AG09319 (cell line): Measurements from ENCODE around the gene RHBDL1.

ENCODE experiments used
- DNase-seq: peaks from one replicate; pipeline ENCODE4 v3.0.0-alpha.2; 2010; ENCODE audit warnings: low read depth; ENCODE audit errors: extremely low read depth
- TF ChIP-seq, protein P1 (sequence below): IDR thresholded peaks from 2 replicates; pipeline ENCODE4 v1.5.1; 2011; ENCODE audit warnings: low read depth, mild to moderate bottlenecking, inconsistent platforms, low read length, moderate library complexity

RHBDL1 gene

DNA sequence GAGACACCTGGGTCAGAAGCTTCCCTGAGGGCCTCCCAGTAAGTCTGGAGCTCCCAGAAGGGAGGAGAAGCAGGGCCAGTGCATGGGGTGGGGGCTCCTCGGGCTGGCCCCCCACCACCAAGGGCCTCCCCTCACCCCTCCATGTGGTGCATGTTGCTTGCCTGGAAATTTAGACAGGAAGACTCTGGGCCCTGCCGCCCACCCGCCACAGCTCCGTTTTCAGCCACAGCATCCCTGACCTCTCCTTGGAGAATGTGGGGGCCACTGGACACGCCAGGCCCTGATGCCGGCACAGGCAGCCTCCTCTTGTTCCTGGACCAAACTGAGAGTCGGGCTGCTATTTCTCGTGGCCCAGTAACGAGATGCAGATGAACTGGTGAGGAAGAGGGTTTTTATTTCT lies 36.6 kb upstream of the RHBDL1 start:
- TF ChIP-seq, protein P1, sequence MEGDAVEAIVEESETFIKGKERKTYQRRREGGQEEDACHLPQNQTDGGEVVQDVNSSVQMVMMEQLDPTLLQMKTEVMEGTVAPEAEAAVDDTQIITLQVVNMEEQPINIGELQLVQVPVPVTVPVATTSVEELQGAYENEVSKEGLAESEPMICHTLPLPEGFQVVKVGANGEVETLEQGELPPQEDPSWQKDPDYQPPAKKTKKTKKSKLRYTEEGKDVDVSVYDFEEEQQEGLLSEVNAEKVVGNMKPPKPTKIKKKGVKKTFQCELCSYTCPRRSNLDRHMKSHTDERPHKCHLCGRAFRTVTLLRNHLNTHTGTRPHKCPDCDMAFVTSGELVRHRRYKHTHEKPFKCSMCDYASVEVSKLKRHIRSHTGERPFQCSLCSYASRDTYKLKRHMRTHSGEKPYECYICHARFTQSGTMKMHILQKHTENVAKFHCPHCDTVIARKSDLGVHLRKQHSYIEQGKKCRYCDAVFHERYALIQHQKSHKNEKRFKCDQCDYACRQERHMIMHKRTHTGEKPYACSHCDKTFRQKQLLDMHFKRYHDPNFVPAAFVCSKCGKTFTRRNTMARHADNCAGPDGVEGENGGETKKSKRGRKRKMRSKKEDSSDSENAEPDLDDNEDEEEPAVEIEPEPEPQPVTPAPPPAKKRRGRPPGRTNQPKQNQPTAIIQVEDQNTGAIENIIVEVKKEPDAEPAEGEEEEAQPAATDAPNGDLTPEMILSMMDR: no peak
- DNase-seq: no peak

DNA sequence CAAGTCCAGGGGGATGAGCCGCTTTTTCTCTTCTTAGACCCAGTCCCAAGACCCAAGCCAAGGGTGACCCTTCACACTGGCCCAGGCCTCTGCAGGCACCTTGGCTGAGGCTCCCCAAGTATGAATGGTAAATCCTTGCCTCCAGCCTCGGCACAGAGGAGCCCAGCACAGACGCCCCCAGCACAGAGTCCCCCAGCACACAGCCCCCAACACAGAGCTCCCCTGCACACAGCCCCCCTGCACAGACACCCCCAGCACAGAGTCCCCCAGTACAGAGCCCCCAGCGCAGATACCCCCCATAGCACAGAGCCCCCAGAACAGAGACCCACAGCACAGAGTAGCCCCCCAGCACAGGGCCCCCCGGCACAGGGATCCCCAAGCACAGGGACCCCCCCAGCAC lies 34.9 kb upstream of the RHBDL1 start:
- TF ChIP-seq, protein P1: no peak
- no peak for DNase-seq

DNA sequence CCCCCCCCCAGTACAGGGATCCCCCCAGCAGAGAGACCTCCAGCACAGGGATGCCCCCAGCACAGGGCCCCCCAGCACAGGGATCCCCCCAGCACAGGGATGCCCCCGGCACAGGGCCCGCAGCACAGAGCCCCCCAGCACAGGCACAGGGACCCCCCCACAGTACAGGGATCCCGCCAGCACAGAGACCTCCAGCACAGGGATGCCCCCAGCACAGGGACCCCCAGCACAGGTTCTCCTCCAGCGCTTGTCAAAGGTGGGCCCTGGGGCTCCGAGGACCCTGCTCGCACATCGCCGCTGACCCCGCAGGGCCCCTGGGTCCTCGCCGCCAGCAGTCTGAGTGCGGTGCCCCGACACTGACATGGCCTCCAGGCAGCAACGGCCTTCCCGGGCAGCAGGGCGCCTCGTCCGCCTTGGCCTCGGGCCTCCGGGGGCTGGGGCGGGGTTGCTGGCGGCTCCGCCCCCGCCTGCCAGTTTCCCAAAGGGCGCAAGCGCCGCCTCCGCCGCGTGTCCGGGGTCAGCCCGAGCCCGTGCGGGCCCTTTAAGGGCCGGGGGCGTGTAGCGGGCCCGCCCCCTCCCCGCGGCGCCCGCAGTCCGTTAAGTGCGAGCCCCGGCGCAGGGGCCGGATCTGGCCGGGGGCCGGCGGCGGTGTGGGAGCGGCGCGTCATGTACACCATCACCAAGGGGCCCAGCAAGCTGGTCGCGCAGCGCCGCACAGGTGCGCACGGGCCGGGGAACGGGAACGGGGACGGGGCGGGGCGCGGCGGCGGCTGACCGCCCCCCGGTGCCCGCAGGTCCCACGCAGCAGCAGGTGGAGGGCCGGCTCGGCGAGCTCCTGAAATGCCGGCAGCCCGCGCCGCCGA lies 33.9 kb upstream of the RHBDL1 start, which contains the start of gene MCRIP2:
Gene MCRIP2, plus strand, starts transcription at position 503 of the 863 bp plus-strand sequence. Its CDS starts 164 bp downstream, at position 667.
- TF ChIP-seq, protein P1: no peak
- DNase-seq: peak; percentile 39

DNA sequence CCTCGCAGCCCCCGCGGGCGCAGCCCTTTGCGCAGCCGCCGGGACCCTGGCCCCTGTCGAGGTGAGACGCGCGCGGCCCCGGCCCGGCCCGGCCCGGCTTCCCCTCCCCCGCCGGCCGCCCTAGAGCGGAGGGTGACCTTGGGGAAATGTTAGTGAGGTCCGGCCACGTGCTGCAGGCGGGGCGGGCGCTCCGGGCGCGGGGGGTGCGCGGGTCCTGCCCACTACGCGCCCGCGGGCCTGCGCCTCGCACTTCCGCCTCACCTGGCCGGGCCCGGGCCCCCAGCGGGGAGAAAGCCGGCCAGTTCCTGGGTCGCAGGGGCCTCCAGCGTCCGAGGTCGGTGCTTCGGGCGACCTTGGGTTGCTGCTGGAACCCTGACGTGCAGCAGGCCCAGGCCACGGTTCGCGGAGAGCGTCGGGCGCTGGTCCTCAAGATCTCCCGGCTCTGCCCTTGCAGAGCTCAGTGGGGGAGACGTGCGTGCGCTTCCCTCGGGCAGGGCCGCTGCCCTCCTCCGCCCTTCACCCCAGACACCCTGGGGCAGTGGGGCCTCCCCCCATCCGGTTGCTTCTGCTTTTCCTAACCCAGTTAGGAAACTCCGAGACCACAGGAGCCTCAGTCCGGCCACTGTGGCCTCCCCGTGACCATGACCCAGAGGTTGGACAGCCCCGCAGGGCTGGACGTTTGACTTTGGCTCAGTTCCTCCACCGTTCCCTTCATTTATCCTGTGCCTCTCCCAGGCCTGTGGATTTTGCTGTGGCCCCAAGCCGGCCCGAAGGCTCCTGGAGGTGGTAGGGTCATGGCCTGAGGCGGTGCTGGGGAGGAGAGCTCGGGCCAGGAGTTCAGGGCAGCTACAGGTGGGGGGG lies 33.1 kb upstream of the RHBDL1 start:
- no peak for DNase-seq
- TF ChIP-seq, protein P1: no peak

DNA sequence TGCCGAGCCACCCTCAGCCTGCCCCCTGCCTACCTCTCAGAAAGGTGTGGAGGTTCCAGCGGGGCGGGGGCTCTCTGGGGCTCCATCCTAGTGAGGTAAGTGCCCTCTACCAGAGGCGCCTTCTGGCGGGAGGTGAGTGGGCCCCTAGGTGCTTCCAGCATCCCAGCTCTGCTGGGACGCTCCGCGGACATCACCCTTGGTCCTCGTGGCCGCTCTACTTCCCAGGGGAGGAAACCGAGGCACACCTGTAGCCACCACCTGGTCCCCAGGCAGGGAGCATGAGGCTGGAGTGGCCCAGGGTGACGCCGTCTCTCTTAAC lies 32.5 kb upstream of the RHBDL1 start:
- DNase-seq: no peak
- TF ChIP-seq, protein P1: no peak

DNA sequence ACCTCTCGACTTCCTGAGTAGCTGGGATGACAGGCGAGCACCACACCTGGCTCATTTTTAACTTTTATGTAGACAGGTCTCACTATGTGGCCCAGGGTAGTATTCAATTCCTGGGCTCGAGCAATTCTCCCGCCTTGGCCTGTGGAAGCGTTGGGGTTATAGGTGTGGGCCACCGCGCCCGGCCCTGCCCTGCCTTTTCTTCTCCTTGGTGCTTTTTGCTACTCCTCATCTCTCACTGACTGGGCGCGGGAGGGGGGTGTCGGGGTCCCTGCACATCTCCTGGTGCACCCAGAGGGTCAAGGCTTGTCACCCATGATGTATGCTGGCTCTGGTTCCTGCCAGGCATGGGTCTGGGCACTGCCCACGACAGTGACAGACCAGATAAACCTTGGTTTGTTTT lies 30.9 kb upstream of the RHBDL1 start:
- TF ChIP-seq, protein P1: no peak
- DNase-seq: no peak
